ENCODE measurements around the gene SLC9A2. TPM values are rescaled to one million over a fixed set of nuclear protein-coding genes. Genes with fewer than 3 reads are reported as not detected.
A peak's percentile ranks its signal among the peaks of the same experiment; 100 is the strongest.

SLC9A2 gene
- total and polyA plus RNA-seq, 10 of the 15 experiments (the other 5 are each of a cell fraction or from before 2014, with no cell fraction given) = 0.13 to 1.2 (median 0.79) TPM

DNA sequence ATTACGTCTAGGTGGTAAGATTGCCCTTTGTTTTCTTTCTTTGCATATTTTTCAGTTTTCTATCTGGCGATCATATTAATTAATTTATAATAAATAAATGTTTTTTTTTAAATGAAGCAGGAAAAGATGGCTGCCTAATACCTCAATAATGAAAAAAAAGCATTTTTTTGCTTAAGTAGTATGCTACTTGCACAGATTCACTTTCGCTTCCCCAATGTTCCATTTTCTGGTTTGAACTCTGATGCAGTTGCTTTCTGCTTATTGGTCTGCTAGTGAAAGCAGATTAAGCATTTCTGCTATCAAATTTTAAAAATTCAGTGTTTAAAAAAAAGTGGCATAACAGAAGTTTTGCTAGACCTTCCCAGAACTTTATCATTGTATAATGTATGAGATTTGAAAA is 130.6 kb downstream of the SLC9A2 start (continued):
- TF ChIP-seq, protein P1, sequence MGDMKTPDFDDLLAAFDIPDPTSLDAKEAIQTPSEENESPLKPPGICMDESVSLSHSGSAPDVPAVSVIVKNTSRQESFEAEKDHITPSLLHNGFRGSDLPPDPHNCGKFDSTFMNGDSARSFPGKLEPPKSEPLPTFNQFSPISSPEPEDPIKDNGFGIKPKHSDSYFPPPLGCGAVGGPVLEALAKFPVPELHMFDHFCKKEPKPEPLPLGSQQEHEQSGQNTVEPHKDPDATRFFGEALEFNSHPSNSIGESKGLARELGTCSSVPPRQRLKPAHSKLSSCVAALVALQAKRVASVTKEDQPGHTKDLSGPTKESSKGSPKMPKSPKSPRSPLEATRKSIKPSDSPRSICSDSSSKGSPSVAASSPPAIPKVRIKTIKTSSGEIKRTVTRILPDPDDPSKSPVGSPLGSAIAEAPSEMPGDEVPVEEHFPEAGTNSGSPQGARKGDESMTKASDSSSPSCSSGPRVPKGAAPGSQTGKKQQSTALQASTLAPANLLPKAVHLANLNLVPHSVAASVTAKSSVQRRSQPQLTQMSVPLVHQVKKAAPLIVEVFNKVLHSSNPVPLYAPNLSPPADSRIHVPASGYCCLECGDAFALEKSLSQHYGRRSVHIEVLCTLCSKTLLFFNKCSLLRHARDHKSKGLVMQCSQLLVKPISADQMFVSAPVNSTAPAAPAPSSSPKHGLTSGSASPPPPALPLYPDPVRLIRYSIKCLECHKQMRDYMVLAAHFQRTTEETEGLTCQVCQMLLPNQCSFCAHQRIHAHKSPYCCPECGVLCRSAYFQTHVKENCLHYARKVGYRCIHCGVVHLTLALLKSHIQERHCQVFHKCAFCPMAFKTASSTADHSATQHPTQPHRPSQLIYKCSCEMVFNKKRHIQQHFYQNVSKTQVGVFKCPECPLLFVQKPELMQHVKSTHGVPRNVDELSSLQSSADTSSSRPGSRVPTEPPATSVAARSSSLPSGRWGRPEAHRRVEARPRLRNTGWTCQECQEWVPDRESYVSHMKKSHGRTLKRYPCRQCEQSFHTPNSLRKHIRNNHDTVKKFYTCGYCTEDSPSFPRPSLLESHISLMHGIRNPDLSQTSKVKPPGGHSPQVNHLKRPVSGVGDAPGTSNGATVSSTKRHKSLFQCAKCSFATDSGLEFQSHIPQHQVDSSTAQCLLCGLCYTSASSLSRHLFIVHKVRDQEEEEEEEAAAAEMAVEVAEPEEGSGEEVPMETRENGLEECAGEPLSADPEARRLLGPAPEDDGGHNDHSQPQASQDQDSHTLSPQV (IDR thresholded peaks at IDR 0.05) = no peak
- TF ChIP-seq, protein P2, sequence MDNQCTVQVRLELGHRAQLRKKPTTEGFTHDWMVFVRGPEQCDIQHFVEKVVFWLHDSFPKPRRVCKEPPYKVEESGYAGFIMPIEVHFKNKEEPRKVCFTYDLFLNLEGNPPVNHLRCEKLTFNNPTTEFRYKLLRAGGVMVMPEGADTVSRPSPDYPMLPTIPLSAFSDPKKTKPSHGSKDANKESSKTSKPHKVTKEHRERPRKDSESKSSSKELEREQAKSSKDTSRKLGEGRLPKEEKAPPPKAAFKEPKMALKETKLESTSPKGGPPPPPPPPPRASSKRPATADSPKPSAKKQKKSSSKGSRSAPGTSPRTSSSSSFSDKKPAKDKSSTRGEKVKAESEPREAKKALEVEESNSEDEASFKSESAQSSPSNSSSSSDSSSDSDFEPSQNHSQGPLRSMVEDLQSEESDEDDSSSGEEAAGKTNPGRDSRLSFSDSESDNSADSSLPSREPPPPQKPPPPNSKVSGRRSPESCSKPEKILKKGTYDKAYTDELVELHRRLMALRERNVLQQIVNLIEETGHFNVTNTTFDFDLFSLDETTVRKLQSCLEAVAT (IDR thresholded peaks at IDR 0.05) = no peak
- TF ChIP-seq, protein P3, sequence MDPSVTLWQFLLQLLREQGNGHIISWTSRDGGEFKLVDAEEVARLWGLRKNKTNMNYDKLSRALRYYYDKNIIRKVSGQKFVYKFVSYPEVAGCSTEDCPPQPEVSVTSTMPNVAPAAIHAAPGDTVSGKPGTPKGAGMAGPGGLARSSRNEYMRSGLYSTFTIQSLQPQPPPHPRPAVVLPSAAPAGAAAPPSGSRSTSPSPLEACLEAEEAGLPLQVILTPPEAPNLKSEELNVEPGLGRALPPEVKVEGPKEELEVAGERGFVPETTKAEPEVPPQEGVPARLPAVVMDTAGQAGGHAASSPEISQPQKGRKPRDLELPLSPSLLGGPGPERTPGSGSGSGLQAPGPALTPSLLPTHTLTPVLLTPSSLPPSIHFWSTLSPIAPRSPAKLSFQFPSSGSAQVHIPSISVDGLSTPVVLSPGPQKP (IDR thresholded peaks at IDR 0.05; ENCODE audit: low read depth, low read length) = no peak
- TF ChIP-seq SPI1 (IDR thresholded peaks at IDR 0.05; ENCODE audit: borderline replicate concordance, insufficient read depth, low read depth, low read length) (peak; percentile 48; the same call in 1 of the 2 replicates), GATAD2B (conservative IDR thresholded peaks at IDR 0.05; ENCODE audit: low read depth) (no peak), HDAC2 (IDR thresholded peaks at IDR 0.05) (no peak), ZNF24 (IDR thresholded peaks at IDR 0.05) (no peak)
- TF ChIP-seq, protein P4, sequence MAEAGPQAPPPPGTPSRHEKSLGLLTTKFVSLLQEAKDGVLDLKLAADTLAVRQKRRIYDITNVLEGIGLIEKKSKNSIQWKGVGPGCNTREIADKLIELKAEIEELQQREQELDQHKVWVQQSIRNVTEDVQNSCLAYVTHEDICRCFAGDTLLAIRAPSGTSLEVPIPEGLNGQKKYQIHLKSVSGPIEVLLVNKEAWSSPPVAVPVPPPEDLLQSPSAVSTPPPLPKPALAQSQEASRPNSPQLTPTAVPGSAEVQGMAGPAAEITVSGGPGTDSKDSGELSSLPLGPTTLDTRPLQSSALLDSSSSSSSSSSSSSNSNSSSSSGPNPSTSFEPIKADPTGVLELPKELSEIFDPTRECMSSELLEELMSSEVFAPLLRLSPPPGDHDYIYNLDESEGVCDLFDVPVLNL (IDR thresholded peaks at IDR 0.05; ENCODE audit: low read depth, low read length) = no peak

Measured in GM12878 (cell line).